SK-N-SH (cell line): Measurements from ENCODE around the gene HSD17B1. TPM values are rescaled to one million over a fixed set of nuclear protein-coding genes. Genes with fewer than 3 reads are reported as not detected.

Source experiments
- CTCF ChIA-PET: fragments of 300-600, 350-600 bp; formaldehyde crosslinking; extraction: SDS; loops from one replicate; lab custom pipeline; 2021; lab: Yijun Ruan, JAX
- POLR2A ChIA-PET: fragments of 350-600 bp; sonication (Branson Sonifier 250); formaldehyde crosslinking; extraction: SDS; loops from one replicate; lab custom pipeline; 2020; ENCODE audit warnings: antibody characterized with exemption, inconsistent platforms; lab: Yijun Ruan, JAX
- DNase-seq: peaks from one replicate; pipeline ENCODE4 v3.0.0; 2012
- H2AFZ ChIP-seq: fragments of 200-600 bp; sonication (generic); 2 replicates; pipeline ENCODE4 v1.8.1; 2016; ENCODE audit warnings: antibody characterized with exemption, mild to moderate bottlenecking, low read depth
- H3F3A ChIP-seq: fragments of 200-600 bp; sonication (generic); replicated peaks from 2 replicates; pipeline ENCODE3; 2016; ENCODE audit warnings: antibody characterized with exemption, mild to moderate bottlenecking; ENCODE audit not compliant: insufficient read depth
- H3K27ac ChIP-seq, 2 experiments: fragments of 200-500 bp in 1 of 2; fragments of 200-600 bp in 1 of 2; sonication (Bioruptor generic) in 1 of 2; sonication (generic), shearing (Covaris generic) in 1 of 2; 2 replicates each; pipeline versions ENCODE4 v1.5.1 to v1.6.1; 2014 to 2016; ENCODE audit warnings: low read depth in 2 of 2, inconsistent platforms in 1 of 2, low read length in 1 of 2, mild to moderate bottlenecking in 1 of 2, mixed read lengths in 1 of 2
- H3K27me3 ChIP-seq: fragments of 200-600 bp; sonication (generic), shearing (Covaris generic); 2 replicates; pipeline ENCODE4 v1.6.1; 2016; ENCODE audit warnings: mixed run types; ENCODE audit not compliant: insufficient read depth
- H3K36me3 ChIP-seq, 2 experiments: fragments of 200-500 bp in 1 of 2; fragments of 200-600 bp in 1 of 2; sonication (Bioruptor generic) in 1 of 2; sonication (generic) in 1 of 2; replicated peaks in 1 of 2; 2 replicates each; pipeline versions ENCODE3 to v1.5.1; 2014 to 2016; ENCODE audit warnings: low read length in 1 of 2, mild to moderate bottlenecking in 1 of 2; ENCODE audit not compliant: insufficient read depth in 2 of 2, control insufficient read depth in 1 of 2
- H3K4me1 ChIP-seq, 2 experiments: fragments of 200-500 bp in 1 of 2; fragments of 200-600 bp in 1 of 2; sonication (Bioruptor generic) in 1 of 2; sonication (generic), shearing (Covaris generic) in 1 of 2; 2 replicates each; pipeline versions ENCODE4 v1.5.1 to v1.6.1; 2014 to 2016; ENCODE audit warnings: low read depth in 1 of 2, low read length in 1 of 2, mixed run types in 1 of 2; ENCODE audit not compliant: insufficient read depth in 2 of 2, control insufficient read depth in 1 of 2
- H3K4me2 ChIP-seq: fragments of 200-600 bp; sonication (generic), shearing (Covaris generic); 2 replicates; pipeline ENCODE4 v1.6.1; 2017; ENCODE audit warnings: mixed run types
- H3K4me3 ChIP-seq, 2 experiments: fragments of 200-500 bp in 1 of 2; fragments of 200-600 bp in 1 of 2; sonication (Bioruptor generic) in 1 of 2; sonication (generic), shearing (Covaris generic) in 1 of 2; 2 replicates each; pipeline versions ENCODE4 v1.5.1 to v1.8.1; 2014 to 2016; ENCODE audit warnings: low read depth in 2 of 2, inconsistent platforms in 1 of 2, low read length in 1 of 2, mild to moderate bottlenecking in 1 of 2, mixed read lengths in 1 of 2, moderate library complexity in 1 of 2
- H3K79me2 ChIP-seq: fragments of 200-600 bp; sonication (generic); 2 replicates; pipeline ENCODE4 v1.8.1; 2017; ENCODE audit warnings: mild to moderate bottlenecking; ENCODE audit not compliant: insufficient read depth
- H3K9ac ChIP-seq: fragments of 200-600 bp; sonication (generic); 2 replicates; pipeline ENCODE4 v1.6.1; 2017; ENCODE audit warnings: mixed run types
- H3K9me2 ChIP-seq: fragments of 200-600 bp; sonication (generic); 2 replicates; pipeline ENCODE4 v1.6.1; 2017; ENCODE audit warnings: mixed run types
- H3K9me3 ChIP-seq: fragments of 200-600 bp; sonication (generic); 2 replicates; pipeline ENCODE4 v1.6.1; 2017; ENCODE audit warnings: mixed run types, mild to moderate bottlenecking, moderate library complexity
- H4K20me1 ChIP-seq: fragments of 200-600 bp; sonication (generic); 2 replicates; pipeline ENCODE4 v1.6.1; 2017; ENCODE audit warnings: mild to moderate bottlenecking, mixed run types; ENCODE audit not compliant: insufficient read depth
- FOXJ3 ChIP-seq: sonication (generic); formaldehyde crosslinking; IDR thresholded peaks from 2 replicates; pipeline ENCODE4 v1.5.1; 2020; ENCODE audit warnings: mild to moderate bottlenecking, missing genetic modification reagents
- FOXM1 ChIP-seq: IDR thresholded peaks from 2 replicates; pipeline ENCODE4 v1.4.0; 2012; ENCODE audit warnings: low read depth, mild to moderate bottlenecking
- GABPA ChIP-seq: IDR thresholded peaks from 2 replicates; pipeline ENCODE4 v1.4.0; 2012; ENCODE audit warnings: low read depth, mild to moderate bottlenecking
- GATA2 ChIP-seq: sonication (generic); formaldehyde crosslinking; IDR thresholded peaks from 2 replicates; pipeline ENCODE4 v1.5.0; 2020; ENCODE audit warnings: mild to moderate bottlenecking, missing genetic modification reagents
- JUND ChIP-seq: IDR thresholded peaks from 2 replicates; pipeline ENCODE4 v1.4.0; 2012
- NFIC ChIP-seq: IDR thresholded peaks from 2 replicates; pipeline ENCODE4 v1.4.0; 2012; ENCODE audit warnings: borderline replicate concordance
- POLR2AphosphoS5 ChIP-seq: IDR thresholded peaks from 2 replicates; pipeline ENCODE4 v1.6.1; 2012; ENCODE audit warnings: low read depth, low read length
- RAD21 ChIP-seq: IDR thresholded peaks from 2 replicates; pipeline ENCODE4 v1.6.1; 2012; ENCODE audit warnings: mild to moderate bottlenecking, low read length
- RCOR1 ChIP-seq: fragments of 150-350 bp; IDR thresholded peaks from 2 replicates; pipeline ENCODE4 v1.6.1; 2017; ENCODE audit warnings: antibody characterized with exemption, low read length
- SIN3A ChIP-seq: IDR thresholded peaks from 2 replicates; pipeline ENCODE4 v1.6.1; 2012; ENCODE audit warnings: low read depth, mild to moderate bottlenecking, low read length, moderate library complexity, borderline replicate concordance
- SMC3 ChIP-seq: IDR thresholded peaks from 2 replicates; pipeline ENCODE4 v1.6.1; 2012; ENCODE audit warnings: low read depth, low read length, improper control_type of control experiment
- YY1 ChIP-seq: IDR thresholded peaks from 2 replicates; pipeline ENCODE4 v1.4.0; 2012; ENCODE audit warnings: low read depth, mild to moderate bottlenecking
- WGBS: methylation state at CpG from one replicate; pipeline ENCODE4 v1.1.6; 2017; ENCODE audit warnings: low lambda C conversion rate; 5-methylcytosine and 5-hydroxymethylcytosine counted together
- polyA plus RNA-seq, 3 experiments: library from polyadenylated mRNA; depleted of rRNA; stranded (reverse); fragments of >200 nt; gene quantifications; 2 replicates each; pipeline ENCODE4 v1.2.3, GENCODE V29; 2012
- TF ChIP-seq, protein P1 (sequence below): IDR thresholded peaks from 2 replicates; pipeline ENCODE4 v1.6.1; 2012; ENCODE audit warnings: mild to moderate bottlenecking, low read depth, low read length, moderate library complexity
- TF ChIP-seq, protein P2 (sequence below): fragments of 150-350 bp; IDR thresholded peaks from 2 replicates; pipeline ENCODE4 v1.6.1; 2017; ENCODE audit warnings: antibody characterized with exemption, low read length, low read depth, borderline replicate concordance
- TF ChIP-seq, protein P3 (sequence below): fragments of 200-600 bp; sonication (generic); IDR thresholded peaks from 2 replicates; pipeline ENCODE4 v1.6.1; 2017; ENCODE audit warnings: antibody characterized with exemption, mild to moderate bottlenecking, moderate library complexity

The HSD17B1 gene
- polyA plus RNA-seq, 1 of the 3 experiments (the other 2 are of a cell fraction), result 1.3 TPM

DNA sequence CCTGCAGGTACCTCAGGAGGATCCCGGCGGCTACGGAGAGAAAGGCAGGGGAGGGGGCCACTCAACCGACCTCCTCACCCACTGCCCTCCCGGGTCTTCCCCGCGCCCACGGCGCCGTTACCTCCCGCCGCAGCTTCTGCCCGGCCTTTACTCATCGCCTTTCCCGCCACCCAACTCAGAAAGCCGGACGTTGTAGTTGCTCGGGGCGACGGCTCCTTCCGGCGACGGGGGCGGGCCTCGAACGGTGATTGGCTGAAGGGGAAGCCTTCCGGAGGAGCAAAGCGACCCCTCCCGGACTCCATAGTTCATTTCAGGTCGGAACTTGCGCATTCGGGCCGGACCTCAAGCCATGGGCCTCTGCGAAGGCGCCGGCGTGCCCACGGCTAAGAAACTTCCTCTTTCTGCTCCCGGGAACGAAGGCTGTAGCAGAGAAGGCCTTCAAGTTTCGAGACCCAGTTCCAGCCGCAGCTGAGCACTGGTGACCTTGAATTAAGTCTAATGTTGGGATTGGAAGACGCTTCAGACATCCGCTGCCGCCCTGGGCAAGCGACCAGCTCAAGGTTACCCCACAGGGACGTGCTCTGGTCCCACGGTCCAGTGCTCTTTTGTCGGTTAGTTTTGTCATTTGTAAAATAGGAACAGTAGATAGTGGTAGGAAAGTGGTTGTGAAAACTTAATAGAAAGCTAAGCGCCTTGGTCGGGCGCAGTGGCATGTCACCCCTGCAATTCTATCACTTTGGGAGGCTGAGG, 25.0 kb downstream of the HSD17B1 start, which contains the start of gene PSMC3IP (continued):
- peak; percentile 53; the same call in 1 of the 2 replicates for TF ChIP-seq YY1
- TF ChIP-seq GATA2 (CRISPR knock-in tag), result no peak
- peak; percentile 88 for TF ChIP-seq POLR2AphosphoS5
- TF ChIP-seq FOXJ3 (CRISPR knock-in tag), result no peak
- TF ChIP-seq RCOR1, result no peak
- TF ChIP-seq FOXM1, result no peak
- no peak; the same call in 1 of the 2 replicates for TF ChIP-seq NFIC
- TF ChIP-seq, protein P1, sequence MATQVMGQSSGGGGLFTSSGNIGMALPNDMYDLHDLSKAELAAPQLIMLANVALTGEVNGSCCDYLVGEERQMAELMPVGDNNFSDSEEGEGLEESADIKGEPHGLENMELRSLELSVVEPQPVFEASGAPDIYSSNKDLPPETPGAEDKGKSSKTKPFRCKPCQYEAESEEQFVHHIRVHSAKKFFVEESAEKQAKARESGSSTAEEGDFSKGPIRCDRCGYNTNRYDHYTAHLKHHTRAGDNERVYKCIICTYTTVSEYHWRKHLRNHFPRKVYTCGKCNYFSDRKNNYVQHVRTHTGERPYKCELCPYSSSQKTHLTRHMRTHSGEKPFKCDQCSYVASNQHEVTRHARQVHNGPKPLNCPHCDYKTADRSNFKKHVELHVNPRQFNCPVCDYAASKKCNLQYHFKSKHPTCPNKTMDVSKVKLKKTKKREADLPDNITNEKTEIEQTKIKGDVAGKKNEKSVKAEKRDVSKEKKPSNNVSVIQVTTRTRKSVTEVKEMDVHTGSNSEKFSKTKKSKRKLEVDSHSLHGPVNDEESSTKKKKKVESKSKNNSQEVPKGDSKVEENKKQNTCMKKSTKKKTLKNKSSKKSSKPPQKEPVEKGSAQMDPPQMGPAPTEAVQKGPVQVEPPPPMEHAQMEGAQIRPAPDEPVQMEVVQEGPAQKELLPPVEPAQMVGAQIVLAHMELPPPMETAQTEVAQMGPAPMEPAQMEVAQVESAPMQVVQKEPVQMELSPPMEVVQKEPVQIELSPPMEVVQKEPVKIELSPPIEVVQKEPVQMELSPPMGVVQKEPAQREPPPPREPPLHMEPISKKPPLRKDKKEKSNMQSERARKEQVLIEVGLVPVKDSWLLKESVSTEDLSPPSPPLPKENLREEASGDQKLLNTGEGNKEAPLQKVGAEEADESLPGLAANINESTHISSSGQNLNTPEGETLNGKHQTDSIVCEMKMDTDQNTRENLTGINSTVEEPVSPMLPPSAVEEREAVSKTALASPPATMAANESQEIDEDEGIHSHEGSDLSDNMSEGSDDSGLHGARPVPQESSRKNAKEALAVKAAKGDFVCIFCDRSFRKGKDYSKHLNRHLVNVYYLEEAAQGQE, result no peak
- TF ChIP-seq SMC3, result no peak

DNA sequence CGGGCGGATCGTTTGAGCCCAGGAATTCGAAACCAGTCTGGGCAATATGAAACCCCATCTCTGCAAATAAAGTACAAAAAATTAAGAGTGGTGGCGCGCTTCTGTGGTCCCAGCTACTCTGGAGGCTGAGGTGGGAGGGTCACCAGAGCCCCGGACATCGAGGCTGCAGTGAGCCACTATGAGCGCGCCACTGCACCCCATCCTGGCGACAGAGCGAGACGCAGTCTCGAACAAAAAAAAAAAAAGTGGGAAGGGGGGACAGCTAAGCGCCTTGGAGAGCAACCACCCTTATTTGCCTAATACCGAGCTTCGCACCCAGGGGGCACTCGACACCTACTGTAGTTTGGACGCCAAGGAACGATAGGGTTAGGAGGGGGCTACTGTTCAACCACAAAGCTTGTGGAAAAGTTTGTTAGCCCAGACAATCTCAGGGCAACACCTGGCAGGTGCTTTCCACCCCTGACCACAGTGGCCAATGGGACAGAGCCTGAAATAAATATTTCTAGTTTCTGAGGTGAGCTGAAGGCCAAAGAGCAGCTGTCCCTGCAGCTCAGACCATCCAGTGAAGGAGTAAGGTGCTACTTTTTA, 25.7 kb downstream of the HSD17B1 start:
- Histone ChIP-seq H3K4me1 (peaks cover 7 to 8% of the 10 kb centered on the region in 2 experiments; a peak in 2 of 4 replicates), H3K27me3 (no peaks in the 10 kb centered on the region), H4K20me1 (no peaks in the 10 kb centered on the region), H3K4me3 (peak overlapping the region; percentile 77 to 91), H2AFZ (peak overlapping the region; percentile 61; the same call in 1 of the 2 replicates), H3K9me3 (no peaks in the 10 kb centered on the region), H3K9ac (peak overlapping the region; percentile 87), H3K79me2 (peaks cover 53% of the 10 kb centered on the region), H3K36me3 (peaks cover 33 to 42% of the 10 kb centered on the region in 2 experiments), H3K4me2 (peak overlapping the region; percentile 95), H3K9me2 (no peaks in the 10 kb centered on the region), H3K27ac (peak overlapping the region; percentile 80 to 89), H3F3A (peaks cover 36% of the 10 kb centered on the region)
- DNase-seq, result peak; percentile 91
- ChIA-PET POLR2A (interaction anchor here (0.6 to 3.1 kb wide), 14 partner anchors 9 to 246 kb away, joined by 3 to 63 read pairs (median 5); partner anchors contain the start of genes BECN1, CNTNAP1, PLEKHH3 and TUBG2), CTCF (interaction anchor here (0.7 to 8.3 kb wide), 63 partner anchors 10 to 1512 kb away, joined by 3 to 221 read pairs (median 5); partner anchors contain the start of genes CCR10, CNTD1, CNTNAP1 and COA3)
- 5% methylated on average over 19 of the region's 20 CpGs for WGBS
- 0 out of 2 replicates have a peak, but pooled peaks have one; percentile 30 for TF ChIP-seq SIN3A
- no peak for TF ChIP-seq JUND
- no peak for TF ChIP-seq GABPA
- 0 out of 2 replicates have a peak, but pooled peaks have one; percentile 24 for TF ChIP-seq RCOR1
- peak; percentile 71 for TF ChIP-seq SMC3
- no peak for TF ChIP-seq YY1
- TF ChIP-seq, protein P2, sequence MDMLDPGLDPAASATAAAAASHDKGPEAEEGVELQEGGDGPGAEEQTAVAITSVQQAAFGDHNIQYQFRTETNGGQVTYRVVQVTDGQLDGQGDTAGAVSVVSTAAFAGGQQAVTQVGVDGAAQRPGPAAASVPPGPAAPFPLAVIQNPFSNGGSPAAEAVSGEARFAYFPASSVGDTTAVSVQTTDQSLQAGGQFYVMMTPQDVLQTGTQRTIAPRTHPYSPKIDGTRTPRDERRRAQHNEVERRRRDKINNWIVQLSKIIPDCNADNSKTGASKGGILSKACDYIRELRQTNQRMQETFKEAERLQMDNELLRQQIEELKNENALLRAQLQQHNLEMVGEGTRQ, result no peak
- peak; percentile 86 for TF ChIP-seq RAD21
- TF ChIP-seq, protein P3, sequence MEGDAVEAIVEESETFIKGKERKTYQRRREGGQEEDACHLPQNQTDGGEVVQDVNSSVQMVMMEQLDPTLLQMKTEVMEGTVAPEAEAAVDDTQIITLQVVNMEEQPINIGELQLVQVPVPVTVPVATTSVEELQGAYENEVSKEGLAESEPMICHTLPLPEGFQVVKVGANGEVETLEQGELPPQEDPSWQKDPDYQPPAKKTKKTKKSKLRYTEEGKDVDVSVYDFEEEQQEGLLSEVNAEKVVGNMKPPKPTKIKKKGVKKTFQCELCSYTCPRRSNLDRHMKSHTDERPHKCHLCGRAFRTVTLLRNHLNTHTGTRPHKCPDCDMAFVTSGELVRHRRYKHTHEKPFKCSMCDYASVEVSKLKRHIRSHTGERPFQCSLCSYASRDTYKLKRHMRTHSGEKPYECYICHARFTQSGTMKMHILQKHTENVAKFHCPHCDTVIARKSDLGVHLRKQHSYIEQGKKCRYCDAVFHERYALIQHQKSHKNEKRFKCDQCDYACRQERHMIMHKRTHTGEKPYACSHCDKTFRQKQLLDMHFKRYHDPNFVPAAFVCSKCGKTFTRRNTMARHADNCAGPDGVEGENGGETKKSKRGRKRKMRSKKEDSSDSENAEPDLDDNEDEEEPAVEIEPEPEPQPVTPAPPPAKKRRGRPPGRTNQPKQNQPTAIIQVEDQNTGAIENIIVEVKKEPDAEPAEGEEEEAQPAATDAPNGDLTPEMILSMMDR, result peak; percentile 79
